Measurements from ENCODE around the gene TEDDM1.

DNA sequence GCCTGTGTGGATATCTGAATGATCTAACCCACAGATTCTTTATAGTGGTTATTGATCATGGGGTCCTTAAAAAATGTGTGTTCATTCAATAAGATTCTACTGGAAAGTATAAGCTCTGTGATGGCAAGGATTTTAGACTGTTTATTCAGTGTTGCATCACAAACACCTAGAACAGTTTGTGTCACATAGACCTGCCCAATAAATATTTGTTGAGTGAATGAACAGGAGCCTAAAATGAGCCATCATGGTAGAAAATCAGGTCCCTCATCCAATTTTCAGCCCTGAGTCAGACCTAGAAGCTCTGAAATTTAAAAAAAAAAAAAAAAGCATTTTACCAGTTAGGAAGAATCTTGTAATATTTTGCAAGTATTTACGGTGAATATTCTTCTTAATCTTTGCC, 47.2 kb upstream of the TEDDM1 start:
- TF ChIP-seq, protein P1, sequence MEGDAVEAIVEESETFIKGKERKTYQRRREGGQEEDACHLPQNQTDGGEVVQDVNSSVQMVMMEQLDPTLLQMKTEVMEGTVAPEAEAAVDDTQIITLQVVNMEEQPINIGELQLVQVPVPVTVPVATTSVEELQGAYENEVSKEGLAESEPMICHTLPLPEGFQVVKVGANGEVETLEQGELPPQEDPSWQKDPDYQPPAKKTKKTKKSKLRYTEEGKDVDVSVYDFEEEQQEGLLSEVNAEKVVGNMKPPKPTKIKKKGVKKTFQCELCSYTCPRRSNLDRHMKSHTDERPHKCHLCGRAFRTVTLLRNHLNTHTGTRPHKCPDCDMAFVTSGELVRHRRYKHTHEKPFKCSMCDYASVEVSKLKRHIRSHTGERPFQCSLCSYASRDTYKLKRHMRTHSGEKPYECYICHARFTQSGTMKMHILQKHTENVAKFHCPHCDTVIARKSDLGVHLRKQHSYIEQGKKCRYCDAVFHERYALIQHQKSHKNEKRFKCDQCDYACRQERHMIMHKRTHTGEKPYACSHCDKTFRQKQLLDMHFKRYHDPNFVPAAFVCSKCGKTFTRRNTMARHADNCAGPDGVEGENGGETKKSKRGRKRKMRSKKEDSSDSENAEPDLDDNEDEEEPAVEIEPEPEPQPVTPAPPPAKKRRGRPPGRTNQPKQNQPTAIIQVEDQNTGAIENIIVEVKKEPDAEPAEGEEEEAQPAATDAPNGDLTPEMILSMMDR (conservative IDR thresholded peaks at IDR 0.05) = no peak
- no peak for TF ChIP-seq ZFX (IDR thresholded peaks at IDR 0.05)

Measured in C4-2B (cell line).